Ectodermal cell (in vitro differentiated cells): ENCODE results near the gene POLD2.

Experiments
- H3K27ac ChIP-seq: 2 replicates; pipeline ENCODE4 v1.7.0; 2013; ENCODE audit warnings: mild to moderate bottlenecking, low read depth, low read length; ENCODE audit not compliant: insufficient read depth, poor library complexity, severe bottlenecking
- H3K27me3 ChIP-seq: 2 replicates; pipeline ENCODE4 v1.7.0; 2013; ENCODE audit warnings: mild to moderate bottlenecking, low read length; ENCODE audit not compliant: insufficient read depth, control insufficient read depth, poor library complexity, severe bottlenecking
- H3K36me3 ChIP-seq: one replicate; pipeline ENCODE4 v1.7.0; 2013; ENCODE audit warnings: low read length; ENCODE audit not compliant: control insufficient read depth, insufficient read depth
- H3K4me1 ChIP-seq: one replicate; pipeline ENCODE4 v1.7.0; 2013; ENCODE audit warnings: low read length; ENCODE audit not compliant: control insufficient read depth, insufficient read depth
- H3K4me3 ChIP-seq: 2 replicates; pipeline ENCODE4 v1.7.0; 2013; ENCODE audit warnings: low read depth, low read length, control low read depth; ENCODE audit not compliant: insufficient read depth
- H3K9me3 ChIP-seq: 2 replicates; pipeline ENCODE4 v1.7.0; 2013; ENCODE audit warnings: mild to moderate bottlenecking, low read length, moderate library complexity; ENCODE audit not compliant: control insufficient read depth
- WGBS, 2 experiments: methylation state at CpG; one replicate each; pipeline ENCODE4 v1.1.7; 2013; ENCODE audit warnings: missing lambda C conversion rate in 2 of 2; 5-methylcytosine and 5-hydroxymethylcytosine counted together

POLD2 gene

DNA sequence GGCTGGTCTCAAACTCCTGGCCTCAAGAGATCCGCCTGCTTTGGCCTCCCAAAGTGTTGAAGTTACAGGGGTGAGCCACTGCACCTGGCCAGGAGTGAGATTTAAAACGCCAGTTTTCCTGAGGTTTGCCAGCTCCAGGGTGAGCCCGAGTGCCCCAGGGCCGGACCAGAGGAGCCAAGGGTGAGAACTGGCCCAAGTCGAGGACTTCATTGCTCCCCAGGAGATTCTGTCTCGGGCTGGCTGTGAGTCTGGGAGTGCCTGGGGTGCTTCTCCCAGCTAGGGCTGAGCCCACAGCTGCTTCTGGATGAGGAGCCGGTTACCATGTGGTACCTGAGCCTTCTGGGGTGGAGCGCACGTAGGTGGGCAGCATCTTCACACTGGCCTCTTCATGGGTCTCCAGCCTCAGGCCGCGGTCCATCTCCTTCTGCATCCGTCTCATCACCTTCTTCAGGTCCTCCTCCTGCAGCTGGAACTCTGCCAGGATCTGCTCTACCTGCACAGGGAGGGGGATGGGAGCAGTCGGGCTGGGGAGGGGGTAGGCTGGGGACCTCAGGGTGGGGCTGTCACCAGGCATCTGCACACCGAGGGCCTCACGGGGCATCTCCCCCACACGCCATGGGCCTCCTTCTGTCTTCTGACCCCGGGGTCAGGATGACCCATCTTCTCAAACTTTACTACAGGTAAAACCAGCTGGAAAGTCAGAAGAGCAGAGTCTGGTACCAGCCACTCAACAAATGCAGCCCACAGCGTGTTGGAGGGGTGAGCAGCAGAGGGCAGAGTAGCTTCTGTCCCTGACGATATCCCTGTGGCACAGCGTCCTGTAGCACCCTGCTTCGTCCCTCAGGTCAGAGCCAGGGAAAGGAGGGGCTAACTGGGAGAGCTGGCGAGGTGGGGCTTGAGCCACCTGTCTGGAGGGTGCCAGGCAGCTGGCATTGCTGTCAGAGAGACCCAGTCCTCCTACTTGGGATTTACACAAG is 29.9 kb upstream of the POLD2 start:
- Histone ChIP-seq H3K27ac (no peak overlapping the region), H3K27me3 (no peaks in the 10 kb centered on the region), H3K36me3 (no peaks in the 10 kb centered on the region), H3K4me3 (no peak overlapping the region), H3K4me1 (no peaks in the 10 kb centered on the region), H3K9me3 (no peaks in the 10 kb centered on the region)
- WGBS, 2 experiments = 87 to 88% methylated on average over 22 of the region's 22 CpGs

DNA sequence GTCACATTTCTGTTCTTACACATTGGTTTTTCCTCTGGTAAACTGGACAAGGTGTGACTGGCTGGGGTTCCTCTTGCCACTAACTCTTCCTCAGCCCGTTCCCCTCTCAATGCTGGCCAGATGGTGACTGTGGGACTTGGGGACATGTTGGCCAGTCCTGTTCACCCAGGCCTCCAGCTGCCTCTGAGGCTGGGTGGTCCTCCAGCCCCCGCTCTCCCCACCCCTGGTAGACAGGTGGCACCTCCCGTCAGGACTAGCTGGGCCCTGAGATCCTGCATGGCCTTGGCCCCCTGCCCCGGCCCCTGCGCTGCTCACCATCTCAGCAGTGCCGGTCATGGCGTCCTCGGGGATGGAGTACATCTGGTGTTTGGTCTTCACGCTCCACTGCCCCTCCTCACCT is 28.6 kb upstream of the POLD2 start:
- H3K4me3 ChIP-seq = no peak overlapping the region
- peaks cover 7% of the 10 kb centered on the region for H3K4me1 ChIP-seq
- H3K27ac ChIP-seq = no peak overlapping the region
- H3K27me3 ChIP-seq = no peaks in the 10 kb centered on the region
- H3K9me3 ChIP-seq = no peaks in the 10 kb centered on the region
- H3K36me3 ChIP-seq = no peaks in the 10 kb centered on the region
- 91 to 97% methylated on average over 9 of the region's 9 CpGs for WGBS, 2 experiments

DNA sequence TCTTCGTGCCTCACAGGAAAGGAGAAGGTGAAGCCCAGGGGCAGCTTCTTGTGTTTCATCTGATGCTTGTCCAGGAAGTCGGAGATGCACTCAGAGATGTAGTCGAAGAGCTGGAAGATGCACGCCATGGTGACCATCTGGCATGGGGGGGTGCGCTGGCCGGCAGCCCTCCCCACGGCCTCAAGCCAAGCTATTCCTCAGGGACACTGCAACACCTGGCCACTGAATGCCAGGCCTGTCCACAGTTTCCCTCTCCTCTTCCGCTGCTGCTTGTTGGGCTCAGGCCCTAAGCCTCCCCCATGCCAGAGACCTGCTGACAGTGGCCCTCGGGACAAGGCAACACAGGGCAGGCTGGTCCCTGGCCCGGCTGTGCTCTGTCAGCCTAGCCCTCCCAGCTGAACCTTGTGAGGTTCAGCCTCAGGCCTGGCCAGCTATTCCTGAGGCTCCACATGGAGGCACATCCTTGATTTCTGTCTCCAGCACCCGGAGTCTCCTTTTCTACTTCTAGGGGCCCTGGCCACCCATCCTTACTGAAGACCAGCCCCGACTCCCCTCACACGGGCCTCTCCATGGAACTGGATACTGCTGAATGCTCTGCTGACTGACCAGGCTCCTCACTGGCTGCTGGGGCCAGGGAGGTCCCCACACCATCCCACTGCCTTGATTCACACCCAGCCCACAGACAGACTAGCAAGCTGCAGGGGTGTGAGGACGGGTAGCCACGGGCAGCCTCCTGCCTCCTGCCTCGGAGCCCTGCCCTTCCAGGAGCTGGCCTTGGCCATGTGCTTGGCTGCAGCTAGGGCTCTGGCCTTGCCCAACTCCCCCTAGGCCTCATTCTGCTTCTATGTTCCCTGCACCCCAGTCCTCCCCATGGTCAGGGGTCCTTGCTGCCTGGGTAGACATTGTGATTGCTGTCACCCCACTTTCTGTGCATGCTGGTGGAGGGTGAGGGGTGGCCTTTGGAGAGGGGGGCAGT is 27.9 kb upstream of the POLD2 start:
- Histone ChIP-seq H3K9me3 (no peaks in the 10 kb centered on the region), H3K27ac (no peak overlapping the region), H3K27me3 (peaks cover 3% of the 10 kb centered on the region), H3K4me3 (no peak overlapping the region), H3K36me3 (no peaks in the 10 kb centered on the region), H3K4me1 (peaks cover 13% of the 10 kb centered on the region)
- WGBS, 2 experiments = 91 to 92% methylated on average over 16 of the region's 16 CpGs

DNA sequence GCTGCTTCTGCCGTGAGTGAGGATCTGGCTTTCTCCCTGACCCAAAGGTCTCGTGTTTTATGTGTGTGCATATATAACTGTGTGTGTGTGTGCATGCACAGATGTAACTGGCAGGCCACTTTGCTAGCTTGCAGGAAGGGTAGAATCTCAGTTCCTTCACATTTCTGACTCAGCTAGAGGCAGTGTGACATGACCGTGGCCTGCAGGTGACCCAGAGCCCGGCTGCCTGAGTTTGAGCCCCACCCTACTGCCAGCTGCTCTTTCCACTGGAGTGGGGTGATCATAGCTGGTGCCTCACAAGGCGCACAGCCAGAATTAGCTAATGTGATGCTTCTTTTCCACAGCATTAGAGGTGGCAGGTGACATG is 27.1 kb upstream of the POLD2 start:
- Histone ChIP-seq H3K27me3 (peaks cover 11% of the 10 kb centered on the region), H3K4me3 (no peak overlapping the region), H3K9me3 (no peaks in the 10 kb centered on the region), H3K36me3 (no peaks in the 10 kb centered on the region), H3K4me1 (peaks cover 16% of the 10 kb centered on the region), H3K27ac (no peak overlapping the region)
- 91 to 92% methylated on average over 5 of the region's 5 CpGs for WGBS, 2 experiments

DNA sequence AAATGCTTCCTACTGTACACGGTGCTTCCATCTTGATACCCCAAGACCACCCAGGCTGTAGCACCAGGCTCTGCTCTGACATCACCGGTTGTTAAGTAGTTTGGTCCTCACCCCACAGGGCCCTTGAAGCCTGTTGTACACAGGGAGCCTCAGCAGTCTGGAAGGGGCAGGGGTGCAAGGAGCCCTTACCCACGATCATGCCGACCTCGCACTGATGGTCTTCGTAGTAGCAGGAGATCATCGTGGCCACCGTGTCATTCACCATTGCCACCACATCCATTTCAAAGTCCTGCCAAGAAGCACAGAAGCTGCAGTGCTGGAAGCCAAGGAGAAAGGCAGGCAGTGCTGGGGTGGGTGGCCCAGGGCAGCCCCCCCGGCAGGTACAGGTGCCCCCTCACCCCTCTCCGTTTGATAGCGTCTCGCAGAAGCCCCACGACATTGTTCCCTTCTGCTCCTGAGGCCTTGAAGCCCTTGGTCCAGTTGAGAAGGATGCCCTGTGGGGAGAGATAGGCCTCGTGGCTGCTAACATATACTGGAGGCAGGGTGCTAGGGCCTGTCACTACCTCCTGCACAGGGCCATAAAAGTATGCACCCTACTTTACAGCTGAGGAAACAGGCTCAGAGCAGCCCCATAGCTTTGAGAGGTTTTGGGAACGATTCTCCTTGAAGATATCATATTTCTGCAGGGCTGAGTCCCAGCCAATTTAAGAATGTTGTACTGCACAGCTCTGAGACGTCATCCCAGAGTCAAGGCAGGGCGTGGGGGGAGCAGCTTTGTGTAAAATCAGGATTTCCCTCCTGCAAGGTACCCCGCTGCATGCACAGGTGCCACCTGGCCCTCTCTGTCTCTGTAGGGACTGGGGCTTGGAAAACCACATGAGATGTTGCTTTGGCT is 26.5 kb upstream of the POLD2 start:
- H3K4me3 ChIP-seq = no peak overlapping the region
- H3K36me3 ChIP-seq = no peaks in the 10 kb centered on the region
- no peak overlapping the region for H3K27ac ChIP-seq
- H3K9me3 ChIP-seq = no peaks in the 10 kb centered on the region
- peaks cover 17% of the 10 kb centered on the region for H3K27me3 ChIP-seq
- H3K4me1 ChIP-seq = peaks cover 16% of the 10 kb centered on the region
- WGBS, 2 experiments = 93 to 94% methylated on average over 18 of the region's 18 CpGs

DNA sequence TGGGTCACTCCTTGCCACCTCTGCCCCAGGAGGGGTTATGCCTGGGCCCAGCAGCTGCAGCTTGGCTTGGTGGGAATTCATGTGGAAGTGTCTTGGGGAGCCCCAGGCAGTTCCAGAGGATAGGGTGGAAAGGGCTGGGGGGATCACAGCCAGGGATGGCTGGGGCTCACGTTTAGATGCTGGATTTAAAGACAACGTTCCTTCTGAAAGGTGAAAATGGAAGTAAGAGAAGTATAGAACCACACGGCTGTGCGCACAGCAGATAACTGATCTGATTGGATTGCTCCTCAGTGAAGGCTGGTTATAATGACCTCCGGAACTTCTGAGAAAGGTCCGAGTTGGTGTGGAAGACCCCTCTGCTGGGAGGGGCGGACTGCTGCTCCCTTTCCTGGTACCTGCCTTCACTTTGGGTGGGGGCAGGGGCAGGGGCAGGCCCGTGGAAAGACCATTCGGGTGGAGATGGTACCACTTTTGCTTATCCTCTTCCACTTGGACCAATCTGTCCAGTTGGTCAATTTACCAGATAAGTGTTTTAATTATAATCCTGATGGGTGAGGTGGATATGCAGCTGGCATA is 25.7 kb upstream of the POLD2 start:
- H3K27ac ChIP-seq = no peak overlapping the region
- peaks cover 25% of the 10 kb centered on the region for H3K27me3 ChIP-seq
- H3K4me3 ChIP-seq = no peak overlapping the region
- WGBS, 2 experiments = 94% methylated on average over 9 of the region's 9 CpGs
- H3K4me1 ChIP-seq = peaks cover 16% of the 10 kb centered on the region
- no peaks in the 10 kb centered on the region for H3K36me3 ChIP-seq
- no peaks in the 10 kb centered on the region for H3K9me3 ChIP-seq

DNA sequence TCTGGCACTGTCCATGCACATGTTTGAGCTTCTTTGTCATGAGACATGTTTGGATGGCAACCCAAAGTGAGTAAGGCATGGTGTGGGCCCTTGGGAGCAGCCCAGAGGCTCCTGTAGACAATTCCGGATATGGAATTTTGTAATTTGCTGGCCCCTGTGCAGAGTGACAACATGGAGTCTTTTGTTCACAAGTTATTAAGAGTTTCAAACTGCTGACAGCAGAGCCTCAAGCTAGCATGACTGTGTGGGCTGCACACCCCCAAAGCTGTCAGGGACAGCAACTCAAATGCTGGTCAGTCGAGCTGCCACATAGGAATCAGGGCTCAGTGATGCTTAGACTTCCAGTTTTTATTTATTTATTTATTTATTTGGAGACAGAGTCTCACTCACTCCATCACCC is 24.8 kb upstream of the POLD2 start:
- Histone ChIP-seq H3K27ac (no peak overlapping the region), H3K9me3 (no peaks in the 10 kb centered on the region), H3K4me1 (peaks cover 16% of the 10 kb centered on the region), H3K36me3 (no peaks in the 10 kb centered on the region), H3K4me3 (no peak overlapping the region), H3K27me3 (peaks cover 29% of the 10 kb centered on the region)
- 97 to 99% methylated on average over 2 of the region's 2 CpGs for WGBS, 2 experiments

DNA sequence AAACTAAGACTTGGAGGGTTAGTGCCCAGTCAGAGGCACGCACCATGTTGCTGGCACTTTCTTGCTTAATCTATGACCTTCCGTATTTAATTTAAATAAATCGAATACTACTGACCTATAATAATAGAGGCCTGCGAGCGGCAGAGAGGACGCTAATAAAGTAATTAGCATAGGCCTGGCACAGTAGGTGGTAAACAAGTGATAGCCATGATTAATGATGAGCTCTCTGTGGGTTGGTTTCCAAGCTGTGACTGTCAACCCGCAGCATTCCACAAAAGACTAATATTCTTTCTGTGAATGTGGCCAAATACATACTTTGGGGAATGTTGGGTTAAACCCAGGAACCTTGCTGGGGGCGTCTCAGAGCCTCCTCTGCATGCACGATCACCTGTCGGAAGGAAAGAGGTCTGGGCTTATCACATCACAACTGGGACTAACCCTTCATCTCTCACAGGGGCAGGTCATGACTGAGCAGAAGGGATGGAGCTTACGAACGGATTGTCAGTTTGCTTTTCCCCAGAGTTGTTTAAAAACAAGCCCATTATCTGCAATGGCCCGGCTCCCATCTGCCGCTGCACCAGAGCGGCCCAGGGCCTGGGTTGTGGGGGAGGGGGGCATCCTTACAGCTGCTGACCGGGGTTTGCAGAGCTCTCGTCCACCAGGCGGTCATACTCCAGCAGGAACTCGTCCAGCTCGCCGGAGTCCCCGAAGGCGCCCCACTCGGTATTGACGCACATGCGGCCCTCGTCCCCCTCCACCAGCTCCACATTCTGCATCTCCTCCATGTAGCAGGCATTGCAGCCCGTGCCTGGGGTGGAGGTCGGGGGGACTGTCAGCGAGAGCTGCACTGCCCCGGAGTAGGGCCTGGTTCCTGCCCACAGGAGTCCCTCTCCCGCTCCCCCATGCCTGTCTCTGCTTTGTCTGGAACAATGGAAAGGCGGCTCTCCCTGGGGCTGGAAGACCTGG is 24.0 kb upstream of the POLD2 start:
- H3K27me3 ChIP-seq = peaks cover 29% of the 10 kb centered on the region
- no peak overlapping the region for H3K4me3 ChIP-seq
- H3K27ac ChIP-seq = no peak overlapping the region
- H3K36me3 ChIP-seq = no peaks in the 10 kb centered on the region
- no peaks in the 10 kb centered on the region for H3K9me3 ChIP-seq
- WGBS, 2 experiments = 76 to 77% methylated on average over 33 of the region's 33 CpGs
- H3K4me1 ChIP-seq = peaks cover 16% of the 10 kb centered on the region
